Panc1 (cell line): Measurements from ENCODE around the gene DCP1A.

ENCODE experiments used
- CTCF ChIP-seq: fragments of 450-650 bp; IDR thresholded peaks from 2 replicates; pipeline ENCODE4 v1.5.1; 2017; ENCODE audit warnings: mild to moderate bottlenecking
- POLR2AphosphoS5 ChIP-seq: IDR thresholded peaks from 2 replicates; pipeline ENCODE4 v1.6.1; 2012; ENCODE audit warnings: mild to moderate bottlenecking, low read depth, low read length, moderate library complexity
- SIN3A ChIP-seq: IDR thresholded peaks from 2 replicates; pipeline ENCODE4 v1.6.1; 2012; ENCODE audit warnings: low read depth, mild to moderate bottlenecking, low read length, moderate library complexity, borderline replicate concordance; ENCODE audit not compliant: insufficient read depth

GRCh38 chr3:53255775-53256703 is 91.3 kb downstream of the DCP1A start, which contains the start of gene TKT:
- peak; percentile 86; the same call in 1 of the 2 replicates for TF ChIP-seq SIN3A
- no peak for TF ChIP-seq CTCF
- TF ChIP-seq POLR2AphosphoS5, result peak; percentile 78; the same call in 1 of the 2 replicates
